GM10847 (cell line): ENCODE results near the gene LENG9.

Source experiments
- POLR2A ChIP-seq: IDR thresholded peaks from 2 replicates; pipeline ENCODE4 v1.6.1; 2011; ENCODE audit not compliant: insufficient read length; ENCODE audit errors: extremely low read depth

Gene LENG9

DNA sequence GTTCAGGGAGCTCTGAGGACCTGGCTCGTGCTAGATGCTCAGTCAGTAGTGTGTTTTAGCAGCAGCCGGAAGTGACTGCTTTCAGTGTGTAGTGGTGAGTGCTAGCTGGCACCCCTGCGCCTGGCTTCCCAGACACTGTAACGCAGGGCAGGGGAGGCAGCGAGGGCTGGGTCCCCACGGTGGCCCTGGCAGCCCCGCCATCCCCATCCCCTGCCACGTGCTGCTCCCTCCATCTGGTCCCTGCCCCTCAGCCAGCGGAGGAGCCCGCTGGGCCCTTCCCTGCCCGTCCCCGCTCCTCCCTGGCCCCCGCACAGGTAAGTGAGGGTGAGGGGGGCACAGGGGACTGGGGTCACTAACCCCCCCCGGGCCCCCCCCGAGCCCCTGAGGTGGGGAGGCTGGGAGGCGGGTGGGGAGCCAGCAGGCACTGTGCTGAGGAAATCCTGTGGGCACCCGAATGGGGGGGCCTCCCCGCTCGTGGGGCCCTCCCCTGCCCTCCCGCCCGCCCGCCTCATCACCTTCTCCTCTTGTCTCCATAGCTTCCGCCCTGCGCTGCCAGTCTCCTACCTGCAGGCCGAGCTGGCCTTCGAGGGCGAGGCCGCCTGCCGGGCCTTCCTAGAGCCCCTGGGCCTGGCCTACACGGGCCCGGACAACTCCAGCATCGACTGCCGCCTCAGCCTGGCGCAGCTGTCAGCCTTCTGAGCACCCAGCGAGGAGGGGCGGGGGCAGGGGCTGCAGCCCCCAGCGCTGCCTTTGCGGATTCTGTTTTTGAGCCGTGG is 3.2 kb downstream of the LENG9 start:
- no peak for TF ChIP-seq POLR2A

GRCh38 chr19:54459282-54460229 is 4.0 kb downstream of the LENG9 start:
- no peak for TF ChIP-seq POLR2A

DNA sequence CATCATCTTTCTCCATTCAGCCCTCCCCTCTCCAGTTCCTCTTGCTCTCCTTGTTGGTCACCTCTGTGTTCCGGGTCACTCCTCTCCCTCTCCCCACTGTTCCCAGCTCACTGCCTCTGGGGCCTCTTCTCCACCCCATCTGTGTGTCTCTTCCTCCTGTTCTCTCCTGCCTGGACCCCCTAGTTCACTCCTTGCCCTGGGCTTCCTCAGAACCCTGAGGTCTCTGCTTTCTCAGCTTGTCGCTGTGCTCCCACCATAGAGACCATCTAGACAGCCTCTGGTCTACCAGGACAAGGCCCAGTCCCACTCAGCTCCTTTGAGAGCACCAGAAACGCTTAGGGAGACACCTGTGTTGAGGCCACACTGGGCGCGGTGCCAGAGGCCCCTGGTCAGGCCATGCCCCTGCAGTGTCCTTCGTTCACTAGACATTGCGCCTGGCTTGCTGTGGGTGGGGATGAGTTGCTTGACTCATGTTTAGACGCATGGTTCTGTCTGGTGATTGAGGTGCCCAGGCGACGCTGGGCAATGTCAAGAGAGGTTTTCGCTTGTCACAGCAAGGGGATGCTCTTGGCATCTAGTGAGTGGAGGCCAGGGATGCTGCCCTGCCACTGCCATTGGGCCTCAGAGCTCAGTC is 4.8 kb downstream of the LENG9 start:
- no peak for TF ChIP-seq POLR2A

- no peak for TF ChIP-seq POLR2A
These were observed 5.6 kb downstream of the LENG9 start for GRCh38 chr19:54457773-54458647.

GRCh38 chr19:54456423-54457373 is 6.9 kb downstream of the LENG9 start:
- TF ChIP-seq POLR2A, result no peak

DNA sequence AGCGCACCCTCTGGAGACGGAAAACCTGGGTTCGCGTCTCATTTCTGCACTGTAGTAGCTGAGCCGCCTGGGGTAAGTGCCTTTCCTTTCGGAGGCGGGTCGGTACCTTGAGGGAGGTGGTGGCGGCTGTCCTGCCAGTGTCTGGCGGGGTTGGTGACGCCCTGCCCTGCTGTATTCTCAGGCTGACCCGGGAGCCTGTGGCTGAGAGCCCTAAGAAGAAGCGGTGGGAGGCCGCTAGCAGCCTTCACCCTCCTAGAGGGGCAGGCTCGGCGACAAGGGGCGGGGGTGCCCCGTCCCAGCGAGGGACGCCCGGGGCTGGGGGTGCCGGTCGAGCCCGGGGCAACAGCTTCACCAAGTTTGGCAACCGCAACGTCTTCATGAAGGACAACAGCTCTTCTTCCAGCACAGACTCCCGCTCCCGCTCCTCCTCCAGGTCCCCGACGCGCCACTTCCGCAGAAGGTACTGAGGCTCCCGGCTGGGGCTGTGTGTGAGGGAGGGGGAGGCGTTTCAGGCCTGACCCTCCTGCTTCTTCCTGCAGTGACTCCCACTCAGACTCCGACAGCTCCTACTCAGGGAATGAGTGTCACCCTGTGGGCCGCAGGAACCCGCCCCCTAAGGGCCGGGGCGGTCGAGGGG is 7.7 kb downstream of the LENG9 start:
- TF ChIP-seq POLR2A, result no peak

- TF ChIP-seq POLR2A, result no peak
These were observed 8.6 kb downstream of the LENG9 start for GRCh38 chr19:54454781-54455675.

DNA sequence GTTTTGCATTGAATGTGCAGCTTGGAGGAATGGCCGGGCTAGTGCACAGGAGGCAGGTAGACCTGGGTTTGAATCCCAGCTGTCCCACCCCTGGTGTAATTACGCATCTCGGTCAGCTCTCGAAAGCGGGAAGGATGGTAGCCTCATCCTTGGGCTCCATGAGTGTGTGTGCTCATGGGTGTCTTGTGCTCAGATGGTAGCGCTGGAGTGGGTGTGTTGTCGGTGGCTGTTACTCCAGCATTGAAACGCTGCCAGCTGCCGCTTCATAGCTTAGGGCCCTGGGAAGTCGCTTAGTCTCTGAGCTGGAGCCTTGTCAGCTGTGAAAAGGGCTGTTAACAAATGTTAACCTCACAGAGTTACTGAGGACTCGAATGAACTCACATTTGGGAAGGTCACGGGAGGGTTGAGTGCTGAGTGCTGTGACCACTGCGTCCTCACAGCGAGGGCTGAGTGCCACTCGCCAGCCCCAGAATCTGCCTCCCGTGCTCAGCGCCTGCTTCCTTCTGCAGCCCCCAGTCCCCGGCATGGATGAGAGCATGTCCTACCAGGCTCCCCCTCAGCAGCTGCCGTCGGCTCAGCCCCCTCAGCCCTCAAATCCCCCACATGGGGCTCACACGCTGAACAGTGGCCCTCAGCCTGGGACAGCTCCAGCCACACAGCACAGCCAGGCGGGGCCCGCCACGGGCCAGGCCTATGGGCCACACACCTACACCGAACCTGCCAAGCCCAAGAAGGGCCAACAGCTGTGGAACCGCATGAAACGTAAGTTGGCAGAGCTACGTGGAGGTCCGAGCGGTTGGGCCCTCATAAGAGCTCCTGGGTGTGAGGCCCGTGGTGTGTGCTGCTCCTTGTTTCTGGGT is 9.4 kb downstream of the LENG9 start:
- no peak for TF ChIP-seq POLR2A

- TF ChIP-seq POLR2A, result no peak
These were observed 11.0 kb downstream of the LENG9 start for GRCh38 chr19:54452626-54453025.

- no peak for TF ChIP-seq POLR2A
These were observed 11.6 kb downstream of the LENG9 start for GRCh38 chr19:54451997-54452396.

DNA sequence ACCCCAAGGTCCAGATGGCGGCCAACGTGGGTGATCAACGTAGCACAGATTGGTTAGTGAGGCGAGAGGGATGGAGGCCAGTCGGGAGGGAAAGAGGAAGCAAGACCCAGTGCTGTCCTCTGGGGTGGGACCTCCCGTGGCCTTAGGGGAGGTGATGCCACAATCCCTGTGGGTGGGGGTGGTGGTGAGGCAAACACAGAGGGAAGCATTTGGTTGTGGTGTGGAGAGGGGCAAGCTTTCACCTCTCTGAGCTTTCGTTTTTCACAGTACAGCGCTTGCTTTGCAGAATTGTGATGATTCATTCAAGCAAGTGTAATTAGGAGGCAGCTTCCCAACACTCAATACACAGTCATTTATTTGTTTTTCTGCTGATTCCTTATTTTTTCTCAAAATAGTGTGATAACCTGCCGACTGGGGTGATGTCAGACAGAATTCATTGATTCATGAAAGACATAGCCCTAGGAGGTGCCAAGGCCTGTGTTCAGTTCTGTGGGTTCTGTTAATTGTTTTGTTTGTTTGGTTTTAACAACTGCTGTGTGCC is 12.2 kb downstream of the LENG9 start:
- TF ChIP-seq POLR2A, result no peak
